ENCODE data around the gene SPRR2G.
"Not testable (repeated sequence)": the region's sequence is repeated elsewhere in the genome, so short reads cannot be mapped to it uniquely, and the experiment has no call there.

Gene SPRR2G

DNA sequence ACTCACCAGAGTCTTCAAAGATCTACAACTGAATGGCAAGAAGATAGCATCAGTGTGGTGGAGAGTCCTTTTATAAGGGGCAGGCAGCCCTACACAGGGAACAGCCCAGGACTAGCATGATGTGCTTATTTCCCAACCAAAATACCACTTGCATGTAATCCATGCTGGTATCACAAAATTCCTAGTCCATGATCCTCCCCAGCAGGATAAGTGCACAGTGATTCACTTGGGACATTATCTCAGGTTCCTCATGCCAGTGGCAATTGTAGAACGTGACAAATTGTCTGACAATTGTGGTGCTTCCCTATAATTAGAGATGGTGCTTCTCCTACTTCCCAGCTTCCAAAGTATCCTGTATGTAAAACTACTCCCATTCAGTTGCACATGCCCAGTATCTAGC is at the start of gene SPRR2G:
TSS of gene SPRR2G (minus strand) at position 45 of the 400 bp plus-strand sequence. CDS start 780 bp downstream, outside the sequence.
- no peak for DNase-seq

DNA sequence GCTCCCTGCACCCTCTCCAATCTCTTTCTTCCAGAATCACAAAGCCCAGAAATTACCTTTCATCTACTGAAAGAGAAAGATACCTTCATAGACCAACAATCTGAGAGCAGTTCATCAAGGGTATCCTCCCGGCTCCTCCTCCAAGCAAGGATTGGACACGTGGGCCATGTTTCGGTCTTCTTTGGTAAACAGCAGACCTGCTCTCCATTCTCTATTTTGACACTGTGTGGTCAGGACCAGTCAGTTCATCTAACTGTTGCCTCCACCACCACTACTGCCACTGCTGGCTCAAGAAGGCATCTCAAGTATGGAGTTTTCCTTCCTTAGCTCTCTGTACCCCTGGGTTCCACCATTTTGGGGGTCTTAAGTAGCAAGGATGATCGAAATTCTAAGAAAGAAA is 44.5 kb upstream of the SPRR2G start:
- no peak for DNase-seq

DNA sequence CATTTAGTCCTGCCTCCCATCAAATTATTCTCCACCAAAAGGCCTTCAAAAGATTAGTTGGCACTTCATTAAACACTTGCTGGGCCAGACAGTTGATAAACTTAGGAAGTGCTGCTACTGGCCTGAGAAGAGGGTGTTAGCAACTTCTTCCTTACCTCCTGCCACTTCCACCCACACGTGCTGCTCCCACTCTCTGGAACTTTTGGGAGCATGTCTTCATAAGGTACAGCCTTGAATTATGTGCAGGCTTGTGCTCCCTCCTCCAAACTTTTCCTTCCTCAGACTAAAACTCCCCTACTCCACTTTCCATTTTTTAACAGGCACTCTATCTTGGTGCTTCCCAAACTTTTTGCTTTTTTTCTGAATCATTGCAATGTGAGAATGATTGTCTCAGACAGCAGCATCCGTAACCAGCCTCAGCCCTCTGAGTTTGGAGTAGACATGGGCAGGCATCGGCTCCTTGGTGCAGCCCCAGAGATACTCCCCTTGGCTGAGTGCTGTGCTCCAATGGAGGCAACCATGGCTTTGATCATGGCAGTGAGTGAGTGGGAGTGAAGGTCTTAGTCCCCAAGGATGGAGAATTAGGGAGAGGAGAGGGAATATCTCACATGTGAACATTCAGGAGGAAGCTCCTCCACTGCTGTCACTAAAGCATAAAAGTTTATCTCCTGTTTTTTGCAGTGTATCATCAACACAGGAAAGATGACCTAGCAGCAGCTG is 43.8 kb upstream of the SPRR2G start:
- no peak for DNase-seq

DNA sequence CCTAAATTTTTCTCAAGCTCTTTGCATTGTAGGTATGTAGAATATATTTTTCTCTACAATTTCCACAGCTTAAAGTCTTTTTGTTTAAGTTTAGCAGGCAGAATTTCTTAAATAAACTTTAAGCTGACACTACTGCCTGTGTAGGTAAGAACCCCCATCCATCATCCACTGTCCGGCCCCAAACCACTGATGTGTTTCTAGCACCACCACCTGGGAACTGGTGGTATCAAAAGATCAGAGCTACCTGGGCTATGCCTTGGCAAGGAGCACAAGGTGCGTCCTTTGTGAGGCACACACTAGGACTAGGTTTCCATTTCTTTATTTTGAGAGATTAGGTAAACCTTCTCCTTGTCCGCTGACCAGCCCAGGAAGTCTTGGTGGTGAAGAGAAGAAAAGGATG is 42.0 kb upstream of the SPRR2G start:
- DNase-seq: no peak

DNA sequence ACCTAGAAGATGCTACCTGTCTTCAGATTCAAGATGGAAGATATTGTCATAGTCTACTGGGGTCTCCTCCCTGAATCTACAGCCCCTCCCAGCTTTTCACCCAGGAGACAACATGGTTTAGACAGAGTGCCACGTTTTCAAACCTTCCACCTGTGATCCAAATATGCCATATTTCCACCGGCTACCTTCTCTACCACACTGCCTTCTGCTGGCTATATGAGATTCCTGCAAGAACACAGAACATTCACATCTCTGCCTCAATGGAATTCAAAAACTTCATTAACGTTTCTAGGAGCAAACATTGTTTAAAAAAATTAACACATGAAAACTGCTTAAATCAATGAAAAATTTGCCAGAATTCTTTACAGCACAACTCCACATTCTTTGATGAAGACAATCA is 39.7 kb upstream of the SPRR2G start:
- no peak for DNase-seq

DNA sequence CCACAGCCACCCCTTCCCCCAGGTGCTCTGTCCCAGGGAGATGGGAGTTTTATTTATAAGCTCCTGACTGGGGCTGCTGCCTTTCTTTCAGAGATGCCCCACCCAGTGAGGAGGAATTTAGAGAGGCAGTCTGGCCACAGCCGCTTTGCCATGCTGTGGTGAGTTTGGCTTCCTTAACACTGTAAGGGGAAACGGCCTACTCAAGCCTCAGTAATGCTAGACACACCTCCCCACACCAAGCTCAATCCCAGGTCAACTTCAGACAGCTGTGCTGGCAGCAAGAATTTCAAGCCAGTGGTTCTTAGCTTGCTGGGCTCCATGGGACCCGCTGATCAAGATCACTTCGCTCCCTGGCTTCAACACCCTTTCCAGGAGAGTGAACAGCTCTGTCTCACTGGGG is 37.6 kb upstream of the SPRR2G start:
- DNase-seq: not testable (repeated sequence)

DNA sequence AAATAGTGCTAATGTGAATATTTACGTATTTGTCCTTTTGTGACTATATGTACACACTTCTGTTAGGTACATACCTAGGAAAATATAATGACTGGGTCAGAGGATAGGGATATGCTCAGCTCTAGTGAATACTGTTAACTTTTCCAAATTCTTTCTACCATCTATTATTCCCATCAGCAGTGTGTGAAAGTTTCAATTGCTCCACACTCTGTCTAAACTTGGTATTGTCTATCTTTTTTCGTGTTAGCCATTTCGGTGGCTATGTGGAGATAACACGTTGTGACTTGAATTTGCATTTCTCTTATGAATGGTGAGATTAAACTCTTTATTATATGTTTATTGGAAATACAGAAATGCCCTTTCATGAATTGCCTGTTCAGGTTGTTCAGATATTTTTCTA is 29.9 kb upstream of the SPRR2G start:
- DNase-seq: no peak

DNA sequence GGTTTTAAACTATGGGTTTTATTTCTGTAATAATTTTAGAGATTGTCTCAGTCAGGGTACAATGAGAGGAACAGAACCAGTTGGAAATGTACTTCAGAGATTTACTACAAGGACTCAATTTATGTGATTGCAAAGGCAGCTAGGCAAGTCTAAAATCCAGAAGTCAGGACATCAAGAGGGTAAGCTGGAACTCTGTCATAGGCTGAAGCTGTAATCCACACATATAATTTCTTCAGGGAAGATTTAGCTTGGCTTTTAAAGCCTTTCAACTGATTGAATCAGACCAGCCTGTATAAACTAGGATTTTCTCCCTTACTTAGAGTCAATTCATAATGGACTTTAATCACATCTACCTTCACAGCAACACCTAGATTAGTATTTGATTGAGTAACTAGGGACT is 28.2 kb upstream of the SPRR2G start:
- DNase-seq: no peak

DNA sequence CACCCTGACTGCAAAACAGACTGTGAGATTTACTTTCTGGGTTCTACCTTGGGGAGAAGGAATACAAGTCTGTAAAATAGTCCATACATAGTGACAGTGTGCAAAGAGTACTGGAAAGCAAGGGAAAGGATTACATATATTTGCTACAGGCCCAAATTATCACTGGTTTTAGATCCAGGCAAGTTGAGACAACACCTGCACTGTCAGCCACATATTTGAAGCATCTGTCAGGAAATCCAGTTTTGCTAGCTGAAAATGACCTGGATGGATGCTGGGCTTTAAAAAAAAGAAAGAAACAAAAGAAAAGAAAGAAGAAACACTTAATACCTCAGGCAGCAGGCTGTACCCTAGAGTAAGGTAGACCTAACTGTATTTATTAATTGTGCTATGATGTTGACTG is 23.9 kb upstream of the SPRR2G start:
- no peak for DNase-seq

DNA sequence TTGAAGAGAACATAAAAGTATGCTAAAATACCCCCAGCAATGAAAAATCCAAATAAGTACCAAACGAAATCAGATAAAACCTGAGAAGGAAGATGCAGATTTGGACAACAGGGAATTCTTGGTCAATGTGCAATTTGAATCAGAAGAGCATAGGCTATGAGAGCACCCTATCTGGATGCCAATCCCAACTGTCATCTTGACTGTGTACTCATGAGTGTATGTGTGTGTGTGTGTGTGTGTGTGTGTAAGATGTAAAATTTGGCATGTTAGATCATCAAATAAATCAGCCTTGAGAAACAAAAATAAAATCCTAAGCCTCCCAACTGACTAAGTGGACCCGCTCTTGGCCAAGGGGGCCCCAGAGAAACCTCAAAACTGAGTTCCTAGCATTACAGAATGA is 18.0 kb upstream of the SPRR2G start:
- DNase-seq: no peak

DNA sequence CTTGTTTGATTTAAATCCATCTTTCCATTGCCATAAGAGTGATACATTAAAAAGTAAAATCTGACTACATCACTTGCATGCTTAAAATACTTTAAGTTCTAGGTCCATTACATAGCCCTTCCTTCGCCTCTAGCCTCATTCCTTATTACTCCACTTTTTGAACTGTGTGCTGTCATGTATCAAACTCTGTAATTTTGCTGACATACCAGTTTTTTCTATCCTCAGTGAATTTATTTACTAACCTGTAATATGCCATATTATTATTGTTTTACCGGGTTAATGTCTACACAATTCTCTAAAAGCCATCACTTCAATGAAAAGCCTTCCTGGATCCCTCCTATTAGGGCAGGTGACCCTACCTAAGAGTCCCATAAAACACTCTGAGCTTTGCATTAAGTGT is 4.9 kb upstream of the SPRR2G start:
- DNase-seq: no peak

DNA sequence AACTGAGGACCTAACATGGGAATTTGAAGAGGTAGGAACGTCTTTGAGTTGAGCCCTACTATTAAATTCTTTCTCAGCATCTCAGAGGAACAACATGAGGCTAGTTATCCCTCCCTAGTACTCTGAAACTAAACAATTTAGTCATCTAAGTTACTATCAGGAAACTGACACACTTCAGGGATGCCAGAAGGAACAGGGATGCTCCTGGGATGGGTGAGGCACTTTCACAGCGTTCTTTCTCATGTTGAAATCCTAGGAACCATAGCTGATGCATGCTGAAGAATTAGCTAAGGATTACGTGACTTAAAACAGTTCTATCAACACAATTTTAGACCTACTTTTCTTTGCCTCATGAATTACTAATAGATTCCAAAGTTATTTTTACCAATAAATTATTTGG is 1.8 kb upstream of the SPRR2G start:
- no peak for DNase-seq

DNA sequence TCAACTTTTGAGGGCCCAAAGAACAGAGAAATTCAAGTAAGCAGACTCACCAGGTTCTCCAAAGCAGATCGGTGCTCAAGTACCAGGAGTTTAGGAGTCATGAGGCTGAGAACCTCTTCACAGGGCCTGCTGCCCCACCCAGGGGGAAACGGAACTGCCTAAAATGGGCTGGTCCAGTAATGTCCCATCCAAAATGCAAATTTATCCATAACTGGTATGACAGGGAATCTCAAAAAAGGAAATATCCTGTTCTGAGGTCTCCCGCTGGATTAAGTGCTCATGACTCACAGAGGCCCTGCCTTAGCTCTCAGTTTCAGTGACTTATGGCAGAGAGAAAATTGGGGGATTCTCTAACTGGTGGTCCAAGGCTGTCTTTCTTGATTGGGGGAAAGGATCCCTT is 9.3 kb downstream of the SPRR2G start:
- no peak for DNase-seq

DNA sequence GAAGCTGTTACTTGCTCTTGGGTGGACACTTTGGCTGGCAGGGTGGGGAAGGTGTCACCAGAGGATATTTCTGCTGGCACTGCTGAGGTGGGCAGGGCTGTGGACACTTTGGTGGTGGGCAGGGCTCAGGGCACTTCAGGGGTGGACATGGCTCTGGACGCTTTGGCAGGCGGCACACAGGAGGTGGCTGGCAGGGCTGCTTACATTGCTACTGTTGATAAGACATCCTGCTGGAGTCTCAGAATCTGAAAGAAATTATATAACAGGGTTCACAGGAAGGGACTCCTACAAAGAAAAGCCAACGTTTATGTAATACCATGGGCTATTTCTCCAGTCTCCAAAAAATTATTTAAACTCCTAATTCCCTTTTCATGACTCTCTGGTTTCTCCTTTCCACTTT is 10.2 kb downstream of the SPRR2G start:
- no peak for DNase-seq

DNA sequence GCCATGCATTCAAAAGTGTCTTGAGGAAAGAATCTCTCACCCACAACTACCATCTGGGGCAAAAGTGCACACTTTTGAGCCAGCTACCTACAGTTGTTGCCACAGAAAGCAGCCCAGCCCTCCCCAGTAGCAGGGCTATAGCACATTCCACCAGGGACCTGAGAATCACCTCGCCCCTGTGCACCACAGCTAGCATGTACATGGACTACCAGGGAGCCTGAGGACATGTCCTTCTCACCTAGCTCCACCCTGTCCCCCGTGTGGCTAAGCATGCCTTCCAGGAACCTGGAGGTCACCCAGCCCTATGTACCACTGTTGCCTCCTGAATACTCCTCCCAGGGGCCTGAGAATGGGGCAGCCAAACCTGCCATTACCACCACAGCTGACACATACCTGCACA is 16.9 kb downstream of the SPRR2G start:
- DNase-seq: no peak

DNA sequence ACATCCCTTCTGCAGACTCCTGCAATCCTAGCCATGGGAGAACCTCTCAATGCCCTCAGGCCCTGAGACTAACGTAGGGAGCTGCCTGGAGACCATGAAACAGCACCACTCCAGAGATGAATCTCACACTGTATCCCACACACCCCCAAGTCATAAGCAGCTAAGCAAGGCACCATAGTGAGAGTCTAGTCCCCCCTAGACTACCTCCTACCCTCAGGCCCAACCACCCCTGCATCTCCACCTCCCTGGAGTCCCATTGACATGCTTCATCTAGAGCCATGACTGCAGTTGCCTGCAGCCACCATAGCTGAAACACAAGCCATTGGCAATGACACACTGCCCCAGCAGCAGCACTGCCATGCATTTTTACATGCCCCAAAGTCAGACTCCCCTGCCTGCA is 17.4 kb downstream of the SPRR2G start:
- DNase-seq: no peak

DNA sequence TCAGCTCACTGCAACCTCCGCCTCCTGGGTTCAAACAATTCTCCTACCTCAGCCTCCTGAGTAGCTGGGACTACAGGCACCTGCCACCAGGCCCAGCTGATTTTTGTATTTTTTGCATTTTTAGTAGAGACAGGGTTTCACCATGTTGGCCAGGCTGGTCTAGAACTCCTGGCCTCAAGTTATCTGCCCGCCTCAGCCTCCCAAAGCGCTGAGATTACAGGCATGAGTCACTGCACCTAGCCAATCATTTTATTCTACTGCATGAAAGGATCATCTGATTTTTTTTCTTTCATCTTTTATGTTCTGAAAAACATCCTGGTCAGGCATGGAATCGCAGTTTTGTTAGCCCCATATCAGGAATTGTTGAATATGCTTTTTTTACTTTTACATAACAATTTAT is 22.0 kb downstream of the SPRR2G start:
- not testable (repeated sequence) for DNase-seq

DNA sequence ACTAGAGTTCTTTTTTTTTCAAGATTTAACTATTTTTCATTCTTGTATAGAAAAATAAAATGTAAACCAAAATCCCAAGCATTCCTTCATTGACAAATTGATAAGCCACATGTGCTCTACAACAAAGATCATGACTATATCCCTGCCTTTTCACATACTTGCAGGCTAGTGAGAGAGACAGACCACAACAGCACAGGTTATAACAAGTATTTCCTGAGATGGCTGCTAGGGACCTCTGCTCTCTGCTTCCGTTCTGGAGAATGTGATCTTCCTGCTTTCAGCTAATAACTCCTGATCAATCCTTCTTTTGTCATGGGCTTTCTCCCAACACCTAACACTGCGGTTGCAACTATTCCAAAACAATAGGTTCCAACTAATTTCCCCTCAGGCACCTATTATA is 23.4 kb downstream of the SPRR2G start:
- no peak for DNase-seq

DNA sequence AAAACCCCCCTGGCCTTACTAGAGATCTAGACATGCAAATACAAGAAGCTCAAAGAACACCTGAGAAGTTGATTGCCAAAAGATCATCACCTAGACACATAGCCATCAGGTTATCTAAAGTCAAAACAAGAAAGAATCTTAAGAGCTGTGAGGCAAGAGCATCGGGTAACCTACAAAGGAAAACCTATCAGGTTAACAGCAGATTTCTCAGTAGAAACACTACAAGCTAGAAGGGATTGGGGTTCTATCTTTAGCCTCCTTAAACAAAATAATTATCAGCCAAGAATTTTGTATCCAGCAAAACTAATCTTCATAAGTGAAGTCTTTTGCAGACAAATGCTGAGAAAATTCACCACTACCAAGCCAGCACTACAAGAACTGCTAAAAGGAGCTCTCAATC is 25.2 kb downstream of the SPRR2G start:
- DNase-seq: no peak

DNA sequence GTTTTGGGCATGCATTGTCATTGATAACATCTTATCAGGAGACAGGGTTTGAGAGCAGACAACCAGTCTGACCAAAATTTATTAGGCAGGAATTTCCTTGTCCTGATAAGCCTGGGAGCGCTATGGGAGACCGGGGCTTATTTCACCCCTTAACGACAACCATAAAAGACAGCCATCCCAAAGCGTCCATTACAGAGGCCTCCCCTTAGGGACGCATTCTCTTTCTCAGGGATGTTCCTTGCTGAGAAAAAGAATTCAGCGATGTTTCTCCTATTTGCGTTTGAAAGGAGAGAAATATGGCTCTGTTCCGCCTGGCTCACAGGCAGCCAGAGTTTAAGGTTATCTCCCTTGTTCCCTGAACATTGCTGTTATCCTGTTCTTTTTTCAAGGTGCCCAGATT is 26.9 kb downstream of the SPRR2G start:
- not testable (repeated sequence) for DNase-seq

DNA sequence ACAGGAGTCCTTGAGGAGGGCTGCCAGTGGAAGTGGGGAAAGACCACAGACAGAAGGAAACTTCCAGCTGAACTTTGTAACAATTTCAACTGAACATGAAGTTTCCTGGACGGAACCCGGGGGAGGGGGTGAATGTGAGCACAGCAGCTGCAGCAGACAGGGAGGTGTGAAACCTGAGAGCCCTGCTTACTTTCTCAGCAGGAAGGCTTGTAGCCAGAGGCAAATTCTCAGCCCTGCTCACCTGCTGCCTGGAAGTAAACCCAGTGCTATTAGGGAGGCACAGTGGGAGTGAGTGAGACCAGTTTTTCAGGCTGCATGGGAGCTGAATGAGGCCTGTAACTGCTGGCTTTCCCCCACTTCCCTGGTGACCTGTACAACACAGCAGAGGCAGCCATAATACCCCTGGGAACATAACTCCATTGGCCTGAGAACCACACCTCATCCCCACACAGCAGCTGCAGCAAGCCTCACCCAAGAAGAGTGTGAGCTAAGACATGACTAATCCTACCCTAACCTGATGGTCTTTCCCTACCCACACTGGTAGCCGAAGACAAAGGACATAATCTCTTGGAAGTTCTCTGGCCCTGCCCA is 27.8 kb downstream of the SPRR2G start:
- no peak for DNase-seq

DNA sequence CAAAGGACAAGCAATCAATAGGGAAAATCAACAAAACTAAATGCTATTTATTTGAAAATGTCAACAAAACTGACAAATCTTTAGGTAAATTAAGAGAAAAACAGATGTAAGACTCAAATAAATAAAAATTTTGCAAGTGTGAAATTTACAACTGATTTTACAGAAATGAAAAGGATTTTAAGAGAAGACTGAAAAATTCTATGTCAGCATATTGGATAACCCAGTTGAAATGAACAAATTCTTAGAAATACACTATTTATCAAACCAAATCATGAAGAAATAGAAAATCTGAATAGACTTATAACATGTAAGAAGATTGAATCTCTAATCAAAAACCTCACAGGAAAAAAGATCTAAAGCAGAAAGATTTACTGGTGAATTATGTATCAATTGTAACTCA is 29.7 kb downstream of the SPRR2G start:
- no peak for DNase-seq

DNA sequence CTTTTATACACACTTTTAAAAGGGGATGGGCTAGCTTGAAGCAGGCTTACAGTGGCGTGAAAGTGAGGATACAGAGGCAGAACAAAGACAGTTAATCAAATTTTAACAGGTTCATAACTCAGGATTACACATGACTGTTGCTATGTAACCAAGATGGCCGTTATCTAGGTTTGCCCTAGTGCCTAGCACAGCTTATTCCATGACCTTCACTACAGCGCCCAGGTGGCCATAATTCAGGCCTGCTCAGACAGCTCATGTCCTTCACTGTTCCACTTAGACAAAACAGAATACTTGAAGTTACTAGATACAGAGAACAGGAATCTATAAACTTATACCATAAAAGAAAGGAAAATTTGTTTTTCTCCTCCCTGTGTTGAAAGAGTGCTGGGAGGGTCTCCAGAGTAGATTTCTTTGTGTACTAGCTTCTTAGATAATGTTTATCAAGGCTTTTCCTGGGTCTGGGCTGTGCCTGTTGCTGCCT is 31.2 kb downstream of the SPRR2G start:
- DNase-seq: no peak

DNA sequence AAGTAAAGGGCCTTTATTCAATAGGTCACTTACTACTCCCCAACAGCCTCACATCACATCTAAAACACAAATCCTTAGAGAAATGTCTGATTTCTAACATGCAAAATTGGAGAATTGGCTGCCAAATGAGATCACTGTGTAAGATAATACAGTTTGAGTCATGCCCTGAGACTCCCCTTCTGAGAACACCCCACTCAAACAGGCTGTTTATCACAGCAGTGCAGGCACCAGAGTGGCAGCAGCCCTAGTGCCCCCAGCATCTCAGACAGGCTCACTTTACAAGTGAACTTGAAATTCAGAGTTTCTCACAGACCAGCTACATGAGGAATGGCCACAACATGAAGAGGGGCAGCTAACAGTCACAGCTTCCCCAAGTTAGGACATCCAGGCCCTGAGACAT is 35.4 kb downstream of the SPRR2G start:
- not testable (repeated sequence) for DNase-seq

DNA sequence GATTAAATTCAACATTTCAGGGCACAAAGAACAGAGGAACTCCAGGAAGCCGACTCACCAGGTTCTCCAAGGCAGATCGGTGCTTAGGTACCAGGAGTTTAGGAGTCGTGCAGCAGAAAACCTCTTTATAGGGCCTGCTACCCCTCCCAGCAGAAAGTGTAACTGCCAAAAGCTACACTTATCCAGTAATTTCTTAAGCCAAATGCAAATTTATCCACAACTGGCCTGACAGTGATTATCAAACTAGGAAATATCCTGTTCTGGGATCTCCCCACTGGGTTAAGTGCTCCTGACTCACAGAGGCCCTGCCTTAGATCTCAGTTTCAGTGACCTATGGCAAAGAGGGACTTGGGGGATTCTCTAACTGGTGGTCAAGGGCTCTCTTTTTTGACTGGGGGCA is 37.3 kb downstream of the SPRR2G start, which contains the start of gene SPRR2F:
TSS of gene SPRR2F (minus strand) at position 101 of the 400 bp plus-strand sequence. CDS start 783 bp downstream, outside the sequence.
- no peak for DNase-seq

Data from NCI-H1048 (cell line).